Natural killer cell (primary cell): ENCODE results near the gene PKHD1. TPM values are rescaled to one million over a fixed set of nuclear protein-coding genes. Genes with fewer than 3 reads are reported as not detected.

Experiments
- ATAC-seq, 3 donors: fragments of 150-1000 bp in 2 of 3; fragments of 200-7000 bp in 1 of 3; cut with Tn5 transposase; 1 replicate in 1 of 3; 2 replicates in 2 of 3; pipeline ENCODE4 v1.10.0; 2021; ENCODE audit warnings: mild to moderate bottlenecking in 2 of 3, moderate library complexity in 2 of 3
- DNase-seq, 2 donors: peaks; one replicate each; pipeline versions ENCODE4 v3.0.0 to v3.0.0-alpha.2; 2013 to 2021; ENCODE audit warnings: mixed read lengths in 1 of 2
- H3K27ac ChIP-seq: one replicate; pipeline ENCODE4 v1.5.1; 2013; ENCODE audit warnings: mild to moderate bottlenecking, low read length
- H3K27me3 ChIP-seq: one replicate; pipeline ENCODE4 v1.6.1; 2013; ENCODE audit warnings: low read length; ENCODE audit not compliant: control insufficient read depth, insufficient read depth
- H3K36me3 ChIP-seq: one replicate; pipeline ENCODE4 v1.6.1; 2013; ENCODE audit warnings: low read length; ENCODE audit not compliant: control insufficient read depth, insufficient read depth
- H3K4me1 ChIP-seq: one replicate; pipeline ENCODE4 v1.6.1; 2013; ENCODE audit warnings: low read length; ENCODE audit not compliant: control insufficient read depth, insufficient read depth
- H3K4me3 ChIP-seq: one replicate; pipeline ENCODE4 v1.5.1; 2013; ENCODE audit warnings: low read length
- H3K9me3 ChIP-seq: one replicate; pipeline ENCODE4 v1.6.1; 2013; ENCODE audit warnings: low read length; ENCODE audit not compliant: control insufficient read depth, insufficient read depth
- H3K27ac Mint-ChIP-seq, 2 donors: one replicate each; pipeline ENCODE4 v1.8.0; 2022; ENCODE audit warnings: mild to moderate bottlenecking in 2 of 2, mixed read lengths in 2 of 2, moderate library complexity in 1 of 2
- H3K27me3 Mint-ChIP-seq, 2 donors: one replicate each; pipeline ENCODE4 v1.8.0; 2022; ENCODE audit warnings: low read depth in 2 of 2, mixed read lengths in 2 of 2
- H3K36me3 Mint-ChIP-seq: one replicate; pipeline ENCODE4 v1.8.0; 2022; ENCODE audit warnings: mixed read lengths
- H3K4me1 Mint-ChIP-seq, 2 donors: one replicate each; pipeline ENCODE4 v1.8.0; 2022; ENCODE audit warnings: mixed read lengths in 2 of 2
- H3K4me3 Mint-ChIP-seq: one replicate; pipeline ENCODE4 v1.8.0; 2022; ENCODE audit warnings: mild to moderate bottlenecking, moderate library complexity, mixed read lengths
- H3K9me3 Mint-ChIP-seq, 2 donors: one replicate each; pipeline ENCODE4 v1.8.0; 2022; ENCODE audit warnings: mixed read lengths in 2 of 2
- CTCF ChIP-seq: fragments of 200-600 bp; IDR thresholded peaks from one replicate; pipeline ENCODE4 v1.8.0; 2022; ENCODE audit warnings: antibody characterized with exemption
- WGBS: methylation state at CpG from one replicate; pipeline ENCODE4 v1.1.7; 2013; ENCODE audit warnings: missing lambda C conversion rate; ENCODE audit not compliant: insufficient coverage; 5-methylcytosine and 5-hydroxymethylcytosine counted together
- intact Hi-C: fragments of 100-400 bp; cut with micrococcal nuclease; formaldehyde crosslinking; loops from one replicate; pipeline ENCODE4 v1.14.2; 2022
- total RNA-seq, 4 donors: library from RNA; stranded (reverse); fragments of 120-200 nt in 1 of 4; gene quantifications; one replicate each; pipeline versions ENCODE4 v1.2.3 to v1.2.4, GENCODE V29; 2013 to 2022

The PKHD1 gene
- total RNA-seq, 3 donors from 2014 or later (not counting 1 experiment from before 2014, with no cell fraction given) = not detected

DNA sequence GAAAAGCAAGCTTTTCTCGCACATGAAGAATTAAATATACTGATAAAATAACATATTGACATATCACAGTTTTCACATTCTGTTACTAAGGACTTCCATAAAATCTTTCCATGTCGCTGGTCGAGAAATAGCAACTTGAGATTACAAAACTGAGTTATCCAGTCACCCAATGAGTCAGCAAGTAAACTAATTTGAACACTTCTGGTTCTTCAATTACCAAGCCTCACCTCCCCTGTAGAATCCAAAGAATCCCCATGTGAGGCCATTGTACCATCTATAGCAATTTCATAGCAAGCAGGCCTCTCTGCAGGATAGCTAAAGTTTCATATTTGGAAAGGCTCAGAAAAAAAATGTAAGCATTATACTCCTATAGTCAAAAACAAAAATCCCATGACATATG lies 87.3 kb downstream of the PKHD1 start:
- peaks cover 8 to 24% of the 10 kb centered on the region in 2 donors for H3K27me3 Mint-ChIP-seq
- H3K4me1 Mint-ChIP-seq = no peaks in the 10 kb centered on the region
- H3K27ac Mint-ChIP-seq = no peak overlapping the region
- Histone ChIP-seq H3K4me3 (no peak overlapping the region), H3K4me1 (no peaks in the 10 kb centered on the region), H3K9me3 (no peaks in the 10 kb centered on the region), H3K27me3 (peaks cover 2% of the 10 kb centered on the region), H3K36me3 (no peaks in the 10 kb centered on the region), H3K27ac (no peak overlapping the region)
- H3K9me3 Mint-ChIP-seq = no peaks in the 10 kb centered on the region
- DNase-seq = no peak
- H3K36me3 Mint-ChIP-seq = no peaks in the 10 kb centered on the region
- no peak for TF ChIP-seq CTCF
- WGBS = 88% methylated on average over 2 of the region's 3 CpGs
- H3K4me3 Mint-ChIP-seq = no peak overlapping the region
- ATAC-seq = no peak
- intact Hi-C loops = no loop called here

- Histone ChIP-seq H3K27ac (no peak overlapping the region), H3K9me3 (no peaks in the 10 kb centered on the region), H3K4me3 (no peak overlapping the region), H3K27me3 (peaks cover 2% of the 10 kb centered on the region), H3K36me3 (no peaks in the 10 kb centered on the region), H3K4me1 (no peaks in the 10 kb centered on the region)
- Mint-ChIP-seq H3K27ac (no peak overlapping the region), H3K4me1 (no peaks in the 10 kb centered on the region), H3K9me3 (no peaks in the 10 kb centered on the region), H3K4me3 (no peak overlapping the region), H3K36me3 (no peaks in the 10 kb centered on the region), H3K27me3 (peaks cover 3 to 17% of the 10 kb centered on the region in 2 donors)
- TF ChIP-seq CTCF = no peak
- WGBS = no CpG with 5 or more reads among the region's 6 CpGs
- DNase-seq (no peak), ATAC-seq (no peak)
- intact Hi-C loops = no loop called here
Measured at GRCh38 chr6:51996296-51996947, 91.0 kb downstream of the PKHD1 start.

- no peak for ATAC-seq
- H3K4me1 Mint-ChIP-seq = no peaks in the 10 kb centered on the region
- no peak for DNase-seq
- peaks cover 3 to 17% of the 10 kb centered on the region in 2 donors for H3K27me3 Mint-ChIP-seq
- H3K27ac Mint-ChIP-seq = no peak overlapping the region
- H3K9me3 ChIP-seq = no peaks in the 10 kb centered on the region
- H3K9me3 Mint-ChIP-seq = peaks cover 0 to 1% of the 10 kb centered on the region in 2 donors
- no peak for TF ChIP-seq CTCF
- H3K36me3 ChIP-seq = no peaks in the 10 kb centered on the region
- H3K36me3 Mint-ChIP-seq = no peaks in the 10 kb centered on the region
- H3K4me3 ChIP-seq = no peak overlapping the region
- peaks cover 2% of the 10 kb centered on the region for H3K27me3 ChIP-seq
- H3K27ac ChIP-seq = no peak overlapping the region
- H3K4me1 ChIP-seq = no peaks in the 10 kb centered on the region
- H3K4me3 Mint-ChIP-seq = no peak overlapping the region
- intact Hi-C loops = no loop called here
- 90% methylated on average over 1 of the region's 1 CpG for WGBS
Measured at GRCh38 chr6:51995214-51995755, 92.1 kb downstream of the PKHD1 start.

GRCh38 chr6:51992876-51993275 lies 94.5 kb downstream of the PKHD1 start:
- Mint-ChIP-seq H3K27ac (no peak overlapping the region), H3K36me3 (no peaks in the 10 kb centered on the region), H3K27me3 (peaks cover 0 to 3% of the 10 kb centered on the region in 2 donors), H3K4me3 (no peak overlapping the region), H3K4me1 (no peaks in the 10 kb centered on the region), H3K9me3 (peaks cover 0 to 5% of the 10 kb centered on the region in 2 donors)
- WGBS = 85% methylated on average over 3 of the region's 3 CpGs
- no peak for ATAC-seq
- no peak for DNase-seq
- intact Hi-C loops = no loop called here
- Histone ChIP-seq H3K9me3 (no peaks in the 10 kb centered on the region), H3K4me3 (no peak overlapping the region), H3K36me3 (no peaks in the 10 kb centered on the region), H3K27ac (no peak overlapping the region), H3K4me1 (no peaks in the 10 kb centered on the region), H3K27me3 (no peaks in the 10 kb centered on the region)
- TF ChIP-seq CTCF = no peak
